GM12865 (cell line): ENCODE measurements around the gene XRCC1.

Experiments
- DNase-seq: peaks from one replicate; pipeline ENCODE4 v3.0.0; 2010; ENCODE audit warnings: low read depth
- H3K4me3 ChIP-seq: 2 replicates; pipeline ENCODE4 v1.5.1; 2011; ENCODE audit warnings: mild to moderate bottlenecking, low read depth, low read length, control low read depth
- TF ChIP-seq, protein P1 (sequence below): IDR thresholded peaks from 2 replicates; pipeline ENCODE4 v1.5.1; 2011; ENCODE audit warnings: low read length, control low read depth, low read depth, inconsistent platforms; ENCODE audit not compliant: insufficient read depth; ENCODE audit errors: missing control alignments

The XRCC1 gene

DNA sequence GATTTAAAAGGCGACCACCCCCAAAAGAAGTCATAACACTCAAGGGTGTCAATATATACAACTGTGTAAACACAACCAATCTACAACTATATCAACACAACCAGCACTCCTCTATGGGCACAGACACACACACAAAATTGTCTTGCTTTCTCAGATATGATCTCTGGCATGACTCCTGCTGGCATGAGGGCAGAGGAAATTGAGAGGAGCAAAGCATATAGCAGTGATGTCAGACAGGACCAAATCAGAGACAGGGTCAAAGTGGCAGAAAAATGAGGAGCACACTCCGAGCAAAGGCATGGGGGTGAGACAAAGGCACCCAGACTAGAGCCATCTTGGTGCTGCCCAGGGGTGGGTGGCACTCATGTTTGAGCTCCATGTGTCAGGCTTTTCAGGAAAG is 11.0 kb upstream of the XRCC1 start:
- no peak overlapping the region for H3K4me3 ChIP-seq
- TF ChIP-seq, protein P1, sequence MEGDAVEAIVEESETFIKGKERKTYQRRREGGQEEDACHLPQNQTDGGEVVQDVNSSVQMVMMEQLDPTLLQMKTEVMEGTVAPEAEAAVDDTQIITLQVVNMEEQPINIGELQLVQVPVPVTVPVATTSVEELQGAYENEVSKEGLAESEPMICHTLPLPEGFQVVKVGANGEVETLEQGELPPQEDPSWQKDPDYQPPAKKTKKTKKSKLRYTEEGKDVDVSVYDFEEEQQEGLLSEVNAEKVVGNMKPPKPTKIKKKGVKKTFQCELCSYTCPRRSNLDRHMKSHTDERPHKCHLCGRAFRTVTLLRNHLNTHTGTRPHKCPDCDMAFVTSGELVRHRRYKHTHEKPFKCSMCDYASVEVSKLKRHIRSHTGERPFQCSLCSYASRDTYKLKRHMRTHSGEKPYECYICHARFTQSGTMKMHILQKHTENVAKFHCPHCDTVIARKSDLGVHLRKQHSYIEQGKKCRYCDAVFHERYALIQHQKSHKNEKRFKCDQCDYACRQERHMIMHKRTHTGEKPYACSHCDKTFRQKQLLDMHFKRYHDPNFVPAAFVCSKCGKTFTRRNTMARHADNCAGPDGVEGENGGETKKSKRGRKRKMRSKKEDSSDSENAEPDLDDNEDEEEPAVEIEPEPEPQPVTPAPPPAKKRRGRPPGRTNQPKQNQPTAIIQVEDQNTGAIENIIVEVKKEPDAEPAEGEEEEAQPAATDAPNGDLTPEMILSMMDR: no peak
- no peak for DNase-seq

DNA sequence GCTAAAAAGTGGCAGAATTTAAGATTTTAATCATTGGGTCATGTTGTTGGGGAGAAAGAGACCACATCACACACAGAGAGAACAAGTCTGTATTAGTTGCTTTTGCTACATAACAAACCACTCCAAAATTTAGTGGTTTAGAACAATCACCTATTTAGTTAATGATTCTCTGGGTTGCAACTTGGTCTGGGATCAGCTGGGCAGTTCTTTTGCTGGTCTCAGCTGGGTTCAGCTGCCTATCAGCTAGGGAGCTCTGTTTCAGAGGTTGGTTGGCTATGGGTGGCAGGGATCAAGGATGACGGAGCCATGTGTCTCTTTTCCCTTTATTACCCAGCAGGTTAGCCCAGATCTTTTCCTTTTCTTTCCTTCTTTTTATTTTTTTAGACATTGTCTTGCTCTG is 9.2 kb upstream of the XRCC1 start:
- H3K4me3 ChIP-seq: no peak overlapping the region
- TF ChIP-seq, protein P1: no peak
- DNase-seq: no peak

DNA sequence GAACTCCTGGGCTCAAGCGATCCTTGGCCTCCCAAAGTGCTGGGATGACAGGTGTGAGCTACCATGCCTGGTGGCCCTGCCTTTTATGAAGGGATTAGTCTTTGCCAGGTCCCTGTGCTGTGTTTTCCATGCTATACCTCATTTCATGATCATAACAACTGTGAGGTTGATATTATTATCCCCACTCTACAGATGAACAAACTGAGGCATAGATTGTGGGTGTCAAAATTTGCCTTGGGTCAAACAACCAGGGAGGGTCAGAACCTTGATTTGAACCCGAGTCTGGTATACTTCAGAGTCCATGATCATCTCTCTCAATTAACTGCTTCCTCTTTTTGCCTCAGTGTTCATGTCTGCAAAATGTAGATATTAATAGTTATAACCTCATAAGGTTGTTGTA is 7.2 kb upstream of the XRCC1 start:
- DNase-seq: no peak
- H3K4me3 ChIP-seq: peak overlapping the region; percentile 65
- TF ChIP-seq, protein P1: no peak

DNA sequence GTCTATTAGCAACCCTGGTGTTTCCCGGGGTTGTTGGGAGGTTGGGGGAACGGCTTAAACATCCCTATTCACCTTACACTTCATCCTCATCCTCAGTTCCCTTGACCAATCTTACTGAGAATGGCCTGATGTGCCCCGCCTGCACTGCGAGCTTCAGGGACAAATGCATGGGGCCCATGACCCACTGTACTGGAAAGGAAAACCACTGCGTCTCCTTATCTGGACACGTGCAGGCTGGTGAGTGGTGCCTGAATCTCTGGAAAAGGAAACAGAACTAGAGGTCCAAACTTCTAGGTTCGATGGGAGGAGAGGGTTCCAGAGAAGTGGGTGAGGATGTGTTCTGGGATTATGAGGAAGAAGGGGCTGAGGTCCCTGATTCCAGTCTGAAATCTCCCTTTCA is 6.1 kb upstream of the XRCC1 start:
- no peak for DNase-seq
- TF ChIP-seq, protein P1: no peak
- H3K4me3 ChIP-seq: peak overlapping the region; percentile 65

DNA sequence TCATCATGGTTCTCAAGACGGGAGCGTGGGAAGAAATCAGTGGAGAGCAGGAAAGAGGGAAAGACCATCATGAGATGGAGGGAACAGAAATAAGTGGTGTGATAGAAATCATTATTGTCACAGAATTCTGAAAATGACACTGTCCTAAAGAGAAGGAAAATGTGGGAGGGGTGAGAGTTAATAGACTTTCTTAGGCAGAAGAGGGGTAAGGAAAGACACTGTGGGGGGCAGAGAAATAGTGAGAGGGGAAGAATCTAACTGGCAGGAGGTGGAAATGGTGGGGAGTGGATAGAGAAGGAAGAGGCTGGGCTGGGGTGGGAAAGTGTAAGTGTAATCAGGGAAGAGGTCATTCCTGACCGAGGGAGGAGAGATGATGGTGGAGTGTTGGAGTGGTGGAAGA is 3.5 kb upstream of the XRCC1 start:
- H3K4me3 ChIP-seq: no peak overlapping the region
- TF ChIP-seq, protein P1: no peak
- DNase-seq: no peak

DNA sequence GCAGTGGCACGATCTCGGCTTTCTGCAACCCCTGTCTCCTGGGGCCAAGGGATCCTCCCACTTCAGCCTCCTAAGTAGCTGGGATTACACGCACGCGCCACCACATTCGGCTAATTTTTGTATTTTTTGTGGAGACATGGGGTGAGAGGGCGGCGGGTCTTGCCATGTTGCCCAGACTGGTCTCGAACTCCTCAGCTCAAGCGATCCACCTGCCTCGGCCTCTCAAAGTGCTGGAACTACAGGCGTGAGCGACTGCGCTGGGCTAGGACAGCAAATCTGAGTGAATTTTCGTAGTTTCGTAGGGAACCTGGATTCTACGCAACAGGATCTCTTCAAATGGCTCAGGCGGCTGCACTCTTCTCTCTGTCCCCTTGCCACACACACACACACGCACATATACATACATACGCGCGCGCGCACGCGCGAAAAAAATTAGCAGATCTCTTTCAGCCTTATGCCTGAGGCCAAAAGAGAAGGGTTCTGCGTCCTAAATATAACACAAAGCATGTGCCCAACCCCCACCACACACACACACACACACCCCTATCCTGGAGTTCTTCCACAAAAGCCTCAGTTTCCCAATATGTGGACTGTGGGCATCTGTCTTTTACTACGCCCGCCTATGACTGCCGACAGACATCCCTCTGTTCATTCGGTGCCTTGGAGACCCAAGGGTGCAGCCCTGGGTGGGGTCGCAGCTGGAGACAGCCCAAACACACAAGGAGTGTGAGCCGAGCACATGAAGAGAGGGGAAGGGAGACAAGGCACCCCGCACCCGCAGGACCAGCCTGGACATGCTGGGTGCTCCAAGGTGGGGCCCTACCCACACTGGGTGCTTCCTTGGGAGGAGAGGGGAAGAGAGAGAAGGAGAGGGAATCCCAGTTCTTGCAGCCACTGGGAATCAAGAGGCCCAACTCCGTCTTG is 890 bp upstream of the XRCC1 start:
- TF ChIP-seq, protein P1: no peak
- H3K4me3 ChIP-seq: peak overlapping the region; percentile 39; the same call in 1 of the 2 replicates
- DNase-seq: no peak
